ENCODE measurements around the gene THRAP3. TPM values are rescaled to one million over a fixed set of nuclear protein-coding genes. Genes with fewer than 3 reads are reported as not detected.

THRAP3 gene
- total and polyA plus RNA-seq, 9 of the 15 experiments (the other 6 are each of a cell fraction or from before 2014, with no cell fraction given), result 66.2 to 135 (median 113) TPM

DNA sequence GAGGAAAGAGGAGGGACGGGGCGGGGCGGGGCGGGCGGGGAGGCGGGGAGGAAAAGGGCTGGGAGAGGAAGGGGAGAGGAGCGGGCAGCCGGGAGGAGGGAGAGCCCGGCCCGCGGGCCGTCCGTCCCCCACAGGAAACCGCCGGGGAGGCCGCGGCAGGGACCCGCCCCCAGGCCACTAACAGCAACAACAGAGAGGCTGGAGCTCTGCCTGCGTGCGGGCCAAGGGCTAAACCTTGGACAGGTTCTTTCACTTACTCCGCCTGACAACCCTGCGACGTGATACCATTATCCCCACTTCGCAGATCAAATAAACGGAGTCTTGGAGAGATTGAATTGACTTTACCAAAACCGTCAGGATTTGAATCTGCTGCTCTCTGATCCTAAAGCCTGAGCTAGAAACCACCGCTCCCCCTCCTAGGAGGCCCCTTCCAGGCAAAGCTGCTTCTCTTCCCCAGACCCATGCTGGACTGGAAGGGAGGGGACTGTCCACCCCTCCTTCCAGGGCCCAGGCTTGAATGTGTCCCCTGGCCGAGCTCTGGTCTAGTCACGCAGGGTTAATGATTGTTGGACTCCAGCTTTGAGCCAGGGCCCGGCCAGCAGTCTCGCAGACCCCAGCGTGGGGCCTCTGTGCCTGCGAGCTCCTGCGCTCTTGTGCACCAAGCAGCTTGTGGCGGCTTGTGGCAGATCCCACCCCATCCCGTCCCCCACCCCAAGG, 99.6 kb downstream of the THRAP3 start, which contains the start of gene EVA1B (continued):
- TF ChIP-seq KDM4B (IDR thresholded peaks at IDR 0.05; ENCODE audit: borderline replicate concordance in 2 of 2, low read depth in 1 of 2) (peak in 1 of 2 experiments; percentile 54; a peak in 1 of 4 replicates), OTX1 (CRISPR knock-in tag; IDR thresholded peaks at IDR 0.05) (no peak), MAFG (tag; conservative IDR thresholded peaks at IDR 0.05) (no peak), MEIS2 (IDR thresholded peaks at IDR 0.05; ENCODE audit: partially characterized antibody) (no peak), ETS1 (conservative IDR thresholded peaks at IDR 0.05; ENCODE audit: control insufficient read depth, low read depth, low read length) (no peak), ZBTB40 (IDR thresholded peaks at IDR 0.05) (peak; percentile 56; the same call in 1 of the 2 replicates), ZBTB40 (CRISPR knock-in tag; IDR thresholded peaks at IDR 0.05) (no peak), TCF7L2 (IDR thresholded peaks at IDR 0.05; ENCODE audit: low read depth, low read length) (no peak), TEAD2 (tag; IDR thresholded peaks at IDR 0.05) (no peak), ZFP91 (CRISPR knock-in tag; IDR thresholded peaks at IDR 0.05) (no peak), ZNF41 (CRISPR knock-in tag; conservative IDR thresholded peaks at IDR 0.05) (no peak), SMAD1 (IDR thresholded peaks at IDR 0.05; ENCODE audit: low read depth, low read length, partially characterized antibody) (no peak), FOXA3 (CRISPR knock-in tag; conservative IDR thresholded peaks at IDR 0.05 in 1 of 2, IDR thresholded peaks at IDR 0.05 in 1 of 2) (no peak), PHF21A (IDR thresholded peaks at IDR 0.05; ENCODE audit: borderline replicate concordance, low read depth) (no peak), EP400 (IDR thresholded peaks at IDR 0.05) (no peak), KLF13 (tag; IDR thresholded peaks at IDR 0.05; ENCODE audit: borderline replicate concordance, low read depth) (0 out of 2 replicates have a peak, but pooled peaks have one; percentile 27)

Data from K562 (cell line).